Cerebellar cortex (tissue), 1 donor: Measurements from ENCODE around the gene ATP1A4.

Experiments
- DNase-seq: peaks from one replicate; pipeline ENCODE4 v3.0.0-alpha.2; 2015; ENCODE audit warnings: low spot score

The ATP1A4 gene

DNA sequence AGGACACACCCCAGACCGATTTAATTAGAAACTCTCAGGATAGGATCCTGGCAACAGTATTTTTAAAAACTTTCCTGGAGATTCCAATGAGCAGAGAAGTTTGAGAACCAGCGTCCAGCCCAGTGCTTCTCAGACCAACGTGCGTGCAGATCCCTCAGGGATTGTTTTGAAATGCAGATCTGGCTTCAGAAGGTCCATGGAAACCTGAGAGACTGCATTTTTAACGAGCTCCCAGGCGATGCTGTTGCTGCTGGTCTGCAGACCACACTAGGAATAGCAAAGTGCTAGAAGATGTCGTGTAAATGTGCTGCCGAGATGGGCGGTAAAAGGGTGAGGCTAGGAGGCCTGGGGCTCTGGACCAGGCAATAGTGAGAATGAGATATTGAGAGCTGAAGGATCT lies 20.6 kb downstream of the ATP1A4 start:
- no peak for DNase-seq

GRCh38 chr1:160177231-160177630 lies 25.8 kb downstream of the ATP1A4 start:
- DNase-seq, result no peak

DNA sequence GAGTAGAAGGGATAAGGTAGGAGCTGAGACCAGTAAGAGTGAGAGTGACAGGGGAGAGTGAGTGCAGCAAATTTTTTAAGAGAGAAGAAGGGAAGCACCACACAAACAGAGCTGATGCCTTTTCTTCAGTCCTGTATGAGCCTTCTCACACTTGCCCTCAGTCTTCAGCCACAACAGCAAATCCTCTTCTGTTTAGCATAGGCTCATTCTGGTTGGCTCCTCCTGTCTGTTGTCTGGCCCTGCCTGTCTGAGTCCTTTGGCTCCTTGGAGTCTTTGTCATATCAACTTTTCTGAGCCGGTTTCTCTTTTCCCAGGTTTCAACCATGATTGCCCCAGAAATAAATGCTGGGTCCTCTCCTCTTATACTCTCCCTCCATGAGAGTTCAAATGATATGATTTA lies 26.3 kb downstream of the ATP1A4 start:
- no peak for DNase-seq

DNA sequence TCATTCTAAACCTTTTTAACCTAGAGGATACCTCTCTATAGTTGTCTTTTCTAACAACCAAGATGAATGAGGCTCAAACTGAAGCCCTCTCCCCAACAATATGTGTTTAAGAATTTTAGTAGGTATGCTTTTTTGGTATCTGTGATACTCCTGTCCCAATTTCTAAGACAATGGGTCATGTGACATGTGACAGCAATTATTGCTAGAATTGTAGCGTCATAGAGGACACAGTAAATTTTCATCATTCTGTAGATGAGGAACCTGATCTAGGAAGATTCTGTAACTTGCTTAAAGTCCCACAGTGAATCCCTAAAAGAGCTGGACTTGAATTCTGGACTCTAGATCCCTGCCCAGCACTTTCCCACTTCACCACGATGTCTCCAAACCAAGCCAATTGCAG lies 27.3 kb downstream of the ATP1A4 start:
- no peak for DNase-seq

DNA sequence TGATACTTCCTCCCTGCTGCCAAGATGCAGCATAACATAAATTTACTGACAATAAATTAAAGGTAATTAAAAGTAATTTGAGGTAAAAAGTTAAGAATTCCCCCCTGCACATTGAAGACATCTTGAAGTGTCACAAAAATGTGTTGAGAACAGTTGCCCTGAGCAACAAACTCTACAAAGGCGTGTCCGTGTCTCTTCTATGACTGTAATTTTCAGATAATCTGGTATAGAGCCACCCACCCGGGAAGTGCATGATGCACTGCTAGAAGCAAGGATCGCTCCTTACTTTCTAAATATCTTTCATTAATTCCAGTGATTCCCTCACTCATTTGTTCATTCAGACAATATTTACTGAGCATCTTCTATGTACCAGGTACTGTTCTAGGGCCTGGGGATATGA lies 27.9 kb downstream of the ATP1A4 start:
- no peak for DNase-seq

DNA sequence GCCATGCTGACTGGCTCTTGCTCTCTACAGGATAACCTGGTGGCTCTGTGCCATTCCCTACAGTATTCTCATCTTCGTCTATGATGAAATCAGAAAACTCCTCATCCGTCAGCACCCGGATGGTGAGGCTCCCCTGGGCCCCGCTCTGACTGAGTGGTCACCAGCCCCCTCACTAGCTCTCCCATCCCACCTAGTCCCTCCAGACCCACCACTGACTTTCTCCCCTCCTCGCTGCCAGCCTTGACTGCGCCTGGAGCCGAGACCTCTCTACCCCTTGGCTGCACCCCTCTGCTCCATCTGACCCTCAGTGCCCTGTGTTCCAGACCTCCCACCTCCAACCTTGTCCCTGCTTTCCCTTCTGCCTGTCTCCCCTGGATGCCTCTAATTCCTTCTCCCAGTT lies 34.8 kb downstream of the ATP1A4 start:
- peak; percentile 20 for DNase-seq

DNA sequence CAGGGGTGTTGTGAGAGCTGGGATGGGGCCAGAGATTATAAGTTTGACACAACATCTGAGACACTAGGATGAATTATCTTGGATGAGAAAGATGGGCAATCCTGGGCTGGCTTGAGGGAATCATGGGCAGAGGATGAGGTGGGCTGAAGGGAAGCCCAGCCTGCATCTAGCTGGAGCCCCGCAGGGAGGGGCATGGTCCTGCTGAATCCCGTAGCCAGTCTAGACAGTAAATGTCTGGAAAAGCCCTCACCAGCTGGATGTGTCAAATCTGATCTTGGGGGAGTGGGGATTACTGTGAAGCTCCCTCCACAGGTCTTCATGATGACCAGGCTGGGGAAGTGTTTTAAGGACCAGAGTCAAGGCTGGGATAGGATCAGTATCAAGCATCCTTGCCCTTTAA lies 35.3 kb downstream of the ATP1A4 start:
- no peak for DNase-seq

DNA sequence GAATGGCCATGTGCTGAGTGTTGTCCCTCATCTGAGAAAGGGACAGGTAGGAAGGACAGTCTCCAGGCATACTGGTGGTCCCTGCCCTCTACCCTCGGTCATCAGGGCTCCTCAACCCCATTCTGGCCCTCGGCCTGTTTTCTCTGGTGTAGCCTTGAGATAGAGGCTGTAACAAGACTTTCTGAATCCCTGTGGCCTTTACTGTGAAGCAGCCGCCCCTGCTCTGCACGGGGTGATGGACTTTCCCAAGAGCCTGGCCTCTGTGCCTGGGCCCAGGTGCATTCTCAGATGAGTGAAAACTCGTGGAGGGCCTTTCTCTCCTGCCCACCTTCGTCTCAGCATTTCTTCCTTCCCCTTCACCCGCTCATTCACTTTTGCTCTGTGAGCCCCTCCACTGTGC lies 36.0 kb downstream of the ATP1A4 start:
- DNase-seq, result no peak

DNA sequence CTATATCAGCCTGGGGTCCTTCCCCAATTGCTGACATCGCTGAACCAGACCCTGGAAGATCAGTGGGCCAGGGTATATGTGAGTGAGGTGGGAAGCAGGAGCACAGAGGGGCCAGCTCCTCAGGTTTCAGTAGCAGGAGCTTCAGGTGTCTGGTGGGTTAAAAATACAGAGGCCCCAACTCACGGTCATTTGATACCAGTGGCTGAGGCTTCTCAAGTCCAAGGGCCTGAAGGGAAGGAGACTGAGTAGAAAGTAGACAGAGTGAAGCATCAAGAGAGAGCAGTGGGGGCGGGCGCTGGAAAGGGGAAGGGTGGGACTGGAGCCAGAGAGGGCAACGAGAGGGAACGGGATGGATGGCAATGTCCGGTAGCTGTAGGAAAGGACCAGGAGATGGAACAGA lies 36.9 kb downstream of the ATP1A4 start:
- no peak for DNase-seq

DNA sequence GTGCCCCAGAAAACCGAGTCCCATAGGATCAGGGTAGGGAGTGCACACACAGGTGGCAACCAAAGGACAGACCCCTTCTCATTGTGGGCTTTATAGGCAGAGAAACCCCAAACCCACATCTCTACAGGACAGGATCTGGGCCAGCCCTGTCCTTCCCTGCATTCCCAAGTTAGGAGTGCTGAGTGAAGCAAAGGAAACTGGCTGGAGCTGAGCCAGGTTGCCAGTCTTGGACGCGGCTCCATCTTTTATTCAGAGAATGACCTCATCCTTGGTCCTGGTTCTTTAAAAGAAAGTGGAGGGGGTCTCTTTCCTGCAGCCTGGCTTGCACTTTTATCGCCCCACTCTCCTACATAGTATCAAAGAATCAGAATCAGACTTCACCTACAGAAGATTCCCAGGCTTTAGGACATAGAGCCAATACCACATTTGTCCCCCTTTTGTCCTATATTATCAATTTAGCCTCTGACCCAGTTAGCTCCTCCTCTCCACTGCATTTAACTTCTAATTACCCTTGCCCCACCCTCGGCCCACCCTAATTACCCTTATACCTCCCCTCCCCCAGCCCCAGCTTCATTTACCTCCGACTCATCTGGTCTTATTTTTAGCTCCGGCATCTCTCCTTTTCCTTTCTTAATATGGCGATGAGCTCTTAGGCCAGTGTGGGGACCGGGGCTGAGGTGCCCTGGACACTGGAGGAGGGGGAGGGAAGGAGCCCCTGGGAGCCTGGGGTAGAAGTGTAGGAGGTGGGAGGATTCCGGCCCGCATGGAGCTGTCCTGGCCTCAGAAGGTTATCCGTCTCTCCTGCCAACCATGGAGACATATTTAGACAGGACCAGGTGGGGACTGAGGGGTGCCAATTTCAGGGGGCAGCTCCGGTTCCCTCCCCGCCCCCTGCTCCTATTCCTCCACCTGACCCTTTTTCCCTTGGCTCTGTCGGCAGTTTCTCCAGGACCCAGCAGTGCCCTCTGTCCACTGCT lies 38.5 kb downstream of the ATP1A4 start, which contains the start of gene CASQ1:
Gene CASQ1, plus strand, starts transcription at position 927 of the 977 bp plus-strand sequence. CDS start 177 bp downstream, outside the sequence.
- peak; percentile 73 for DNase-seq

DNA sequence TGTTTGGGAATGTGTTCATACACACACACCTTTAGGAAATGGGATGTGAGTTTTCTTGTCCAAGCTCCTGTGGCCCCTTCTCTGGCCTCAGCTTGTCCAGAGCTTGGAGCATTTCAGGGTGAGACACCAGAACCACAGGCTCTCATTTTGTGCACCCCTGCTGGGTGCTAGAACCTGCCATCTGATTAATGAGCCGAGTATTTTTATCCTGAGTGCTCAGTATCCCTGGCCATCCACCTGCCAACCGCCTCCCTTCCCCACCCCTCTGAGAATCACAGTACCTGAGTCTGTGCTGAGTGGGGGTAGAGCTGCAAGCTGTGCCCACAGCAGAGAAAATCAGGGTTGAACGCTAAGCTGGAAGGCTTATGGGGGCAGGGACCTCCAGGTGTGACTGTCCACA lies 40.4 kb downstream of the ATP1A4 start:
- peak; percentile 87 for DNase-seq

DNA sequence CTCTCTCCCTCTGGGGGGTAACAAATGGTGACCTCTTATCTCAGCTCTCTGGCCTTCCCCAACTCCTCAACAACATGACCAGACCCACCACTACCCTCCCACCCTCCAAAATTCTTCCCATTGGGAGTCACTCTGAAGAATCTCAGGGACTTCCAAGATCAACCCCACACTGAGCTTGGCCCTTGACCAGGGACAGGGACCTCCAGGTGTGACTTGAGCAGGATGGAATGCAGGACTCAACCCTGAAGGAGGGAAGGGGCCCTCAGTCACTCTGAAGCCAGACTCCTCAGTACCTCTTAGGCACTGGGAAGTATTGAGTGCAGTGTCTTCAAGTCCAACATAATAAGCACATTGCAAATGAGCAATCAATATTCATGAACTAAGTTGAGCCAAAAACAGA lies 40.8 kb downstream of the ATP1A4 start:
- no peak for DNase-seq

- DNase-seq, result peak; percentile 96
Observed at GRCh38 chr1:160193091-160193819, 41.9 kb downstream of the ATP1A4 start.

DNA sequence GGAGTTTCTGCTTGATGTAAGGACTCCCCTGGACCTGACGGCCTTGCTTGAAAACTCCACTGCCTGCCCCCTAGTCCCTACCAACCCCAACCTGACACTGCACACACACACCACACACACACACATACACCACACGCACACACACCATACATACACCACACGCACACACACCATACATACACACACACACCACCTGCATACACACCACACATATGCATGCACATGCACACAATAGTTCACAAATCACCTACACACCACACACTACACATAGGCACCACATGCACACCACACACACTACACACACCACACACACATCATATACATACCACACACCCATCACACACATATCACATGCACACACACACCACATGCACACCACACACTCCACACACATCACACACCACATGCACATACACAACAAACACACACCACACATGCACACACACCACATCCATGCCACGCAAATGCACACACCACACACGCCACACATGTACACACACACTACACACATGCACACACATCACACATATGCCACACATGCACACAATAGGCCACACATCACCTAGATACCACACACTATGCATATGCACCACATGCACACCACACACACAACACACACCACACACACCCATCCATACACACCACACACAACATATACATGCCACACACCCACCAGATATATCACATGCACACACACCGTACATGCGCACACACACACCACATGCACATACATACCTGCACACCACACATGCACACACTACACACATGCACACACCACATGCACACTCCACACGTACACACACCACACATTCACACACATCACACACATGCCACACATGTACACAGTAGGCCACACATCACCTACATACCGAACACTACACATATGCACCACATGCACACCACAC lies 42.7 kb downstream of the ATP1A4 start:
- DNase-seq, result no peak

- no peak for DNase-seq
Observed at GRCh38 chr1:160194737-160195059, 43.3 kb downstream of the ATP1A4 start.

DNA sequence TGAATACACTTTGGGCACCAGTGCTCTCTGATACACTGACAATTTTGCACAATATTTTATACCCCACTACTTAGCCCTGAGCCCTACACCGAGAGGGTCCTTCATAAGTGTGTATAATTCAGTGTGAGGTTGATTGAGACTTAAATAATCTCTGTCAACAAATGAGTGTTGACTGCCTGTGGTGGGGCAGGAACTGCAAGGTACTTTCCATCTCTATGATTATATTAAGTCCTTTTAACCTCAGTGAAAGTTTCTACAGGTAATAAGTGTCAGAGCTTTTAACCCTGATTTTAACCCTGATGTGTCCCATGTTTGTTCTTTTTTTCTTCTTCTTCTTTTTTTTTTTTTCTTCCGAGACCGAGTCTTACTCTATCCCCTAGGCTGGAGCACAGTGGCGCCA lies 44.7 kb downstream of the ATP1A4 start:
- DNase-seq, result no peak

DNA sequence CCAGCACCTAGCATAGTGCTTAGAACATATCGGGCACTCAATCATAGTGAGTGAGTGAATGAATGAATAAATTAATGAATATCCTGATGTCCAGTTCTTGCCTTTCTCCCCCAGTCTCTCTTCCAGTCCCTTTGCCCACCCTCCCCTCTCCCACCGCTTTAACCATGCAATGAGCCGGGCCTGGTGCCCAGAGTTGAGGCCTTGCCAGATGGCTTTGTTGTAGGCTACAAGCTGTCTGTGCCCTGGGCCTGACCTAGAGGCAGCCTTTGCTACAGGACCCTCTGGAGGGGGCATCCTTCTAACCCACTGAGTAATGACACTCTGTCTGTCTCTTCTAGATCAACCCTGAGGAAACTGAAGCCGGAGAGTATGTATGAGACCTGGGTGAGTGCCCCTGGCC lies 45.8 kb downstream of the ATP1A4 start:
- no peak for DNase-seq

DNA sequence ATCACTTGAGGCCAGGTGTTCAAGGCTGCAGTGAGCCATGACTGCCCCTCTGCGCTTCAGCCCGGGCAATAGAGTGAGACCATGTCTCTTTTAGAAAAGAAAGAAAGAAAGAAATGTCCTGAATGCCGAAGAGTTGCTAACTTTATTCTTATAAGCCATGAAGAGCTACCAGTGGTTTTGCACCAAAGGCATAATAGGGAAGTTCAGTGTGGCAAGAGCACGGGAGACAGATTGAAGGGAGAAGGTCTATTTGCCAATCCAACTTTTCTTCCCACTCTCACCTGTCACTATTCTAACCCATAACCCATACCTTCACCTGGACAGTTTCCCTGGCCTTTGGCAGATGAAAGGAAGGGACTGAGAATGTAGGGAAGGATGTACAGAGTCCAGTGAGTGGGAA lies 49.4 kb downstream of the ATP1A4 start:
- DNase-seq, result no peak

GRCh38 chr1:160204526-160205241 lies 53.3 kb downstream of the ATP1A4 start:
- no peak for DNase-seq

- DNase-seq, result peak; percentile 74
Observed at GRCh38 chr1:160205242-160206035, 54.0 kb downstream of the ATP1A4 start, which contains the start of gene PEA15. Gene PEA15, plus strand, starts transcription at chr1:160205384. Its CDS starts 6,161 bp downstream, at chr1:160211545.

DNA sequence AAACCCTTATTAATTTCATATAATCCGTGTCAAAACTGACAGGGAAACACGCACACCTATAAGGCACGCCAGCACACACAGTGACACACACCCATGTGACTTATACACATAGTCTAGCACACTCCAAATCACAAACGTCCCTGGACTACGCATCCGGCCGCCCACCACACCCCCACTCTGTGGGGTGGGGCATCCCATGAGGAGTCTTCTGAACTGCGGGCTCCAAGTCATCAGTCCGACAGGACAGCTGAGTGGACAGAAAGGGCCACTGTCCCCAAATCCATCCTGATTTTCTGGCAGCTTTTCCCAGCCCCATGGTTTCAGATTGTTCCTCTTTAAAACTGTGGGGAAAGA lies 54.6 kb downstream of the ATP1A4 start:
- no peak for DNase-seq
